ENCODE measurements around the gene OXSR1.

GRCh38 chr3:38154033-38154494 is 11.3 kb upstream of the OXSR1 start:
- TF ChIP-seq SUZ12 (IDR thresholded peaks at IDR 0.05; ENCODE audit: extremely low read depth, insufficient read depth, insufficient read length) (no peak), YY1 (IDR thresholded peaks at IDR 0.05; ENCODE audit: insufficient read depth, insufficient read length) (no peak)

Measured in NT2/D1 (cell line).